ENCODE measurements around the gene NOL4L.

GRCh38 chr20:32554965-32555289 is 30.2 kb downstream of the NOL4L start:
- no peak for TF ChIP-seq EZH2 (IDR thresholded peaks at IDR 0.05)
- TF ChIP-seq, protein P1, sequence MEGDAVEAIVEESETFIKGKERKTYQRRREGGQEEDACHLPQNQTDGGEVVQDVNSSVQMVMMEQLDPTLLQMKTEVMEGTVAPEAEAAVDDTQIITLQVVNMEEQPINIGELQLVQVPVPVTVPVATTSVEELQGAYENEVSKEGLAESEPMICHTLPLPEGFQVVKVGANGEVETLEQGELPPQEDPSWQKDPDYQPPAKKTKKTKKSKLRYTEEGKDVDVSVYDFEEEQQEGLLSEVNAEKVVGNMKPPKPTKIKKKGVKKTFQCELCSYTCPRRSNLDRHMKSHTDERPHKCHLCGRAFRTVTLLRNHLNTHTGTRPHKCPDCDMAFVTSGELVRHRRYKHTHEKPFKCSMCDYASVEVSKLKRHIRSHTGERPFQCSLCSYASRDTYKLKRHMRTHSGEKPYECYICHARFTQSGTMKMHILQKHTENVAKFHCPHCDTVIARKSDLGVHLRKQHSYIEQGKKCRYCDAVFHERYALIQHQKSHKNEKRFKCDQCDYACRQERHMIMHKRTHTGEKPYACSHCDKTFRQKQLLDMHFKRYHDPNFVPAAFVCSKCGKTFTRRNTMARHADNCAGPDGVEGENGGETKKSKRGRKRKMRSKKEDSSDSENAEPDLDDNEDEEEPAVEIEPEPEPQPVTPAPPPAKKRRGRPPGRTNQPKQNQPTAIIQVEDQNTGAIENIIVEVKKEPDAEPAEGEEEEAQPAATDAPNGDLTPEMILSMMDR (IDR thresholded peaks at IDR 0.05), result no peak

Measured in neural progenitor cell (in vitro differentiated cells).